Tibial nerve (tissue), 4 donors: ENCODE results near the gene DHX57. TPM values are rescaled to one million over a fixed set of nuclear protein-coding genes. Genes with fewer than 3 reads are reported as not detected.

Source experiments
- DNase-seq, 2 donors: peaks; one replicate each; pipeline ENCODE4 v3.0.0-alpha.2; 2019; ENCODE audit warnings: low spot score in 2 of 2
- H3K27ac ChIP-seq, 4 donors: fragments of 200-600 bp; sonication (generic) in 3 of 4; one replicate each; pipeline ENCODE4 v1.5.1; 2017 to 2019; ENCODE audit warnings: mild to moderate bottlenecking in 1 of 4
- H3K27me3 ChIP-seq, 2 donors: fragments of 200-600 bp; sonication (generic) in 1 of 2; one replicate each; pipeline versions ENCODE4 v1.5.1 to v1.6.0; 2017 to 2019
- H3K36me3 ChIP-seq, 3 donors: fragments of 200-600 bp; sonication (generic); one replicate each; pipeline ENCODE4 v1.5.1; 2018 to 2019
- H3K4me1 ChIP-seq, 4 donors: fragments of 200-600 bp; sonication (generic) in 3 of 4; one replicate each; pipeline ENCODE4 v1.5.1; 2017 to 2019
- H3K4me3 ChIP-seq, 4 donors: fragments of 200-600 bp; sonication (generic) in 3 of 4; one replicate each; pipeline ENCODE4 v1.5.1; 2017 to 2019; ENCODE audit warnings: mild to moderate bottlenecking in 1 of 4, moderate library complexity in 1 of 4
- H3K9me3 ChIP-seq, 4 donors: fragments of 200-600 bp; sonication (generic) in 3 of 4; one replicate each; pipeline ENCODE4 v1.5.1; 2017 to 2019
- EP300 ChIP-seq, 2 donors: sonication (generic); formaldehyde crosslinking; IDR thresholded peaks; one replicate each; pipeline ENCODE4 v1.6.1; 2017; ENCODE audit warnings: antibody characterized with exemption in 2 of 2, mild to moderate bottlenecking in 1 of 2
- POLR2A ChIP-seq, 2 donors: fragments of 450-650 bp; IDR thresholded peaks; one replicate each; pipeline ENCODE4 v1.6.1; 2017; ENCODE audit warnings: antibody characterized with exemption in 2 of 2, mild to moderate bottlenecking in 2 of 2, moderate library complexity in 2 of 2
- WGBS, 2 donors: methylation state at CpG; one replicate each; pipeline ENCODE4 v1.1.5; 2018; 5-methylcytosine and 5-hydroxymethylcytosine counted together
- total RNA-seq, 4 donors: library from RNA; depleted of rRNA; stranded (reverse); fragments of >200 nt; gene quantifications; one replicate each; pipeline ENCODE4 v1.1.0, GENCODE V29; 2016
- TF ChIP-seq, protein P1 (sequence below), 5 experiments: fragments of 200-600 bp in 3 of 5; fragments of 450-650 bp in 2 of 5; sonication (generic) in 3 of 5; IDR thresholded peaks; one replicate each; pipeline ENCODE4 v1.5.1; 2016 to 2019; ENCODE audit warnings: antibody characterized with exemption in 5 of 5, mild to moderate bottlenecking in 3 of 5, moderate library complexity in 2 of 5

The DHX57 gene
- total RNA-seq, 4 donors from 2014 or later = 11.1 to 22.0 (median 13.4) TPM

DNA sequence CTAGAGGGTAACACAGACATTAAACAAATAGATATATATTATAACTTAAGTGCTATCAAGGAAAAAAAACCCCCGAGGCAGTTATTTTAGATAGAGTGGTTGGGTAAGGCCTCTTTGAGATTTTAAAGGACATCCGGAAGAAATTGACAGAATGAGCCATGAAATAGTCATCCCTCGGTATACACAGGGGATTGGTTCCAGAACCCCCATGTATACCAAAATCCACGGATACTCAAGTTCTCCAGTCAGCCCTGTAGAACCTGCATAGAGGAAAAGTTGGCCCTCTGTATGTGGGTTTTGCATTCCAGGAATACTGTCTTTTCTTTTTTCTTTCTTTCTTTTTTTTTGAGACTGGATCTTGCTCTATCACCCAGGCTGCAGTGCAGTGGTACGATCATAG, 2.0 kb downstream of the DHX57 start:
- peaks cover 0 to 26% (median 0%) of the 10 kb centered on the region in 4 donors for H3K9me3 ChIP-seq
- no peaks in the 10 kb centered on the region for H3K27me3 ChIP-seq
- no peak overlapping the region for H3K27ac ChIP-seq
- peaks cover 0 to 12% (median 0%) of the 10 kb centered on the region in 3 donors for H3K36me3 ChIP-seq
- H3K4me1 ChIP-seq = peaks cover 0 to 18% (median 4%) of the 10 kb centered on the region in 4 donors
- 71 to 73% methylated on average over 5 of the region's 5 CpGs for WGBS, 2 donors
- no peak overlapping the region for H3K4me3 ChIP-seq
- TF ChIP-seq POLR2A (IDR thresholded peaks at IDR 0.05) (no peak), EP300 (IDR thresholded peaks at IDR 0.05) (no peak)
- TF ChIP-seq, protein P1, sequence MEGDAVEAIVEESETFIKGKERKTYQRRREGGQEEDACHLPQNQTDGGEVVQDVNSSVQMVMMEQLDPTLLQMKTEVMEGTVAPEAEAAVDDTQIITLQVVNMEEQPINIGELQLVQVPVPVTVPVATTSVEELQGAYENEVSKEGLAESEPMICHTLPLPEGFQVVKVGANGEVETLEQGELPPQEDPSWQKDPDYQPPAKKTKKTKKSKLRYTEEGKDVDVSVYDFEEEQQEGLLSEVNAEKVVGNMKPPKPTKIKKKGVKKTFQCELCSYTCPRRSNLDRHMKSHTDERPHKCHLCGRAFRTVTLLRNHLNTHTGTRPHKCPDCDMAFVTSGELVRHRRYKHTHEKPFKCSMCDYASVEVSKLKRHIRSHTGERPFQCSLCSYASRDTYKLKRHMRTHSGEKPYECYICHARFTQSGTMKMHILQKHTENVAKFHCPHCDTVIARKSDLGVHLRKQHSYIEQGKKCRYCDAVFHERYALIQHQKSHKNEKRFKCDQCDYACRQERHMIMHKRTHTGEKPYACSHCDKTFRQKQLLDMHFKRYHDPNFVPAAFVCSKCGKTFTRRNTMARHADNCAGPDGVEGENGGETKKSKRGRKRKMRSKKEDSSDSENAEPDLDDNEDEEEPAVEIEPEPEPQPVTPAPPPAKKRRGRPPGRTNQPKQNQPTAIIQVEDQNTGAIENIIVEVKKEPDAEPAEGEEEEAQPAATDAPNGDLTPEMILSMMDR (IDR thresholded peaks at IDR 0.05) = no peak
- no peak for DNase-seq

DNA sequence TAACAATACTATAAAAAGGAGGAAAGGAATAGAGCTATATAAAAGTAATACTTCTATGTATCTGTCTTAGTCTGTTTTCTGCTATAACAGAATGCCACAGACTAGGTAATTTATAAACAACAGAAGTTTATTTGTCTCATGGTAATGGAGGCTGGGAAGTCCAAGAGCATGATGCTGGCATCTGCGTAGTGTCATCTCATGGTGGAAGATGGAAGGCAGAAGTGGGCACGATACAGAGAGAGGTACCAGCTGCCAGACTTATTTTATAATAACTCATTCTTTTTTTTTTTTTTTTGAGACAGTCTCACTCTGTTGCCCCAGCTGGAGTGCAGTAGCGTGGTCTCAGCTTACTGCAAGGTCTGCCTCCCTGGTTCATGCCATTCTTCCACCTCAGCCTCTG, 4.3 kb downstream of the DHX57 start:
- Histone ChIP-seq H3K36me3 (peaks cover 0 to 25% (median 0%) of the 10 kb centered on the region in 3 donors), H3K4me3 (no peak overlapping the region), H3K27me3 (no peaks in the 10 kb centered on the region), H3K4me1 (peaks cover 0 to 11% (median 2%) of the 10 kb centered on the region in 4 donors), H3K27ac (no peak overlapping the region), H3K9me3 (peaks cover 0 to 26% (median 0%) of the 10 kb centered on the region in 4 donors)
- WGBS, 2 donors = 98 to 99% methylated on average over 3 of the region's 3 CpGs
- TF ChIP-seq, protein P1 (IDR thresholded peaks at IDR 0.05) = no peak
- no peak for TF ChIP-seq EP300 (IDR thresholded peaks at IDR 0.05)
- TF ChIP-seq POLR2A (IDR thresholded peaks at IDR 0.05) = no peak
- no peak for DNase-seq

DNA sequence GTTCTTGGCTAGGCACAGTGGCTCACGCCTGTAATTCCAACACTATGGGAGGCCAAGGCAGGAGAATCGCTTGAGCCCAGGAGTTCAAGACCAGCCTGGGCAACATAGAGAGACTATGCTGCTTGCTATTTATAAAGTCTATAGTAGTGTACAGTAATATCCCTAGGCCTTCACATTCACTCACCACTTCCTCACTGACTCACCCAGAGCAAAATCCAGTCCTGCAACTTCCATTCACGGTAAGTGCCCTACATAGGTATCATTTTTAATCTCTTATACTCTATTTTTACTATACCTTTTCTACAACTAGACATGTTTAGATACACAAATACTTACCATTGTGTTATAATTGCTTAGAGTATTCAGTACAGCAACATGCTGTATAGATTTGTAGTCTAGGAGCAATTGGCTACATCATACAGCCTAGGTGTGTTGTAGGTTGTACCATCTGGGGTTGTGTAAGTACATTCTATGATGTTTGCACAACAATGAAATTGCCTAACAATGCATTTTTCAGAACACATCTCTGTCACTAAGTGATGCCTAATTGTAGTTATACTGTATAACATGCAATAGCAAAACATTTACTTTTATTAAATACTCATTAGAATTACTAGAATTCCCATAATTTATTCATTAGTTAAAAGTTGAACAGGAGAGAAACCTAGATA, 8.8 kb downstream of the DHX57 start:
- Histone ChIP-seq H3K4me3 (no peak overlapping the region), H3K36me3 (peaks cover 0 to 46% (median 0%) of the 10 kb centered on the region in 3 donors), H3K4me1 (no peaks in the 10 kb centered on the region), H3K27me3 (no peaks in the 10 kb centered on the region), H3K9me3 (peaks cover 0 to 22% (median 0%) of the 10 kb centered on the region in 4 donors), H3K27ac (no peak overlapping the region)
- DNase-seq = no peak
- 94 to 95% methylated on average over 3 of the region's 3 CpGs for WGBS, 2 donors
- TF ChIP-seq EP300 (IDR thresholded peaks at IDR 0.05) = no peak
- no peak for TF ChIP-seq POLR2A (IDR thresholded peaks at IDR 0.05)
- TF ChIP-seq, protein P1 (IDR thresholded peaks at IDR 0.05) = no peak

DNA sequence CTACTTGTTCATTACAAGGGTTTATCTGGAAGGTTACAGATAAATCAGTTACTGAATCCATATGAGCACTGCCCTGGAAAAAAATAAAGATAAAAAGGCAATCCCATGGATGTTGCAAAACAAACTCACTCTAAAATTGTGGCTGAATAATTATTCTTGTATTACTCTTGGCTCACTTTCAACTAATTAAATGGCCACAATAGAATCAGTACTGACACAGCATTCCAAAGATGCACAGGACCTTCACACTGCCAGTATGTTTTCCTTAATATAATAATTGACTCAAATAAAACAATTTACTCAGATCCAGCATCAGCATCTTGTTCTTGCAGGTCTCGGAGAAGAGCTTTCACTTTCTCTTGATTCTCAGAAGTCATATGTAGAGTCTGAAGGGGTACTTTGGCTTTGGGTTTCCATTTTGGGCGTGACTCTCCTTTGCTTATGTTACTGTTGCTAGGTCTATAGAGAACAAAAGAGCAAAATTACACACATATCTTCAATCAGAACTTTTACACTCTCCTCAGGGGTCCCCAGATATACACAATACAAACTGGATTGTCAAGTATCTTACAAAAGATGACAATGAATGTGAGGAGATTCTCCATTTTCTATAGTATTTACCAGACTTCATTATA, 12.6 kb downstream of the DHX57 start:
- H3K9me3 ChIP-seq = no peaks in the 10 kb centered on the region
- no peaks in the 10 kb centered on the region for H3K27me3 ChIP-seq
- H3K4me3 ChIP-seq = no peak overlapping the region
- no peaks in the 10 kb centered on the region for H3K4me1 ChIP-seq
- H3K36me3 ChIP-seq = peaks cover 0 to 78% (median 0%) of the 10 kb centered on the region in 3 donors
- WGBS, 2 donors = 86 to 94% methylated on average over 2 of the region's 2 CpGs
- no peak overlapping the region for H3K27ac ChIP-seq
- no peak for DNase-seq
- TF ChIP-seq POLR2A (IDR thresholded peaks at IDR 0.05) (no peak), EP300 (IDR thresholded peaks at IDR 0.05) (no peak)
- TF ChIP-seq, protein P1 (IDR thresholded peaks at IDR 0.05) = no peak

DNA sequence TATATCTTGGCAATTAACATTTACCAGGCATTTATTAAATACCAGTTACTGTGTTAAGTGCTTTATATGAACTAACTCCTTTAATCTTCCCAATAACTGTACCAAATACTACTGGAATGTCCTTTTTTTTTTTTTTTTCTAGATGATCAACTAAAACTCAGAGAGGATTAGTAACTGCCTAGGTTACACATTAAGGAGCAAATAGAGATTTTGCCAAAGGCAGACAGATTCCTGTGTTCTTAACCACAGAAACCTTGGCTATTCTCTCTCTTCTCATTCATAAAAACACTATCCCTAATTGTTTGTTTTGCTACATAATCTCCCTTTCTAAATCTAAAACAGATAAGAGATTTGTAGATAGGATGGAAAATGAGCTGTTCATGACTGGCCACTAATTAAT, 13.3 kb downstream of the DHX57 start:
- no peaks in the 10 kb centered on the region for H3K27me3 ChIP-seq
- TF ChIP-seq, protein P1 (IDR thresholded peaks at IDR 0.05) = no peak
- no peak for TF ChIP-seq EP300 (IDR thresholded peaks at IDR 0.05)
- TF ChIP-seq POLR2A (IDR thresholded peaks at IDR 0.05) = no peak
- no peaks in the 10 kb centered on the region for H3K4me1 ChIP-seq
- no peak overlapping the region for H3K27ac ChIP-seq
- peaks cover 0 to 78% (median 0%) of the 10 kb centered on the region in 3 donors for H3K36me3 ChIP-seq
- H3K4me3 ChIP-seq = no peak overlapping the region
- no peaks in the 10 kb centered on the region for H3K9me3 ChIP-seq
- DNase-seq = no peak
